GM23338 (cell line): ENCODE measurements around the gene C11orf42. TPM values are rescaled to one million over a fixed set of nuclear protein-coding genes. Genes with fewer than 3 reads are reported as not detected.

ENCODE experiments used
- ATAC-seq: fragments of 200-7000 bp; cut with Tn5 transposase; 3 replicates; pipeline ENCODE4 v1.9.1; 2020
- DNase-seq: peaks from one replicate; pipeline ENCODE4 v3.0.0-alpha.2; 2015; ENCODE audit warnings: low spot score
- H2AFZ ChIP-seq: fragments of 200-600 bp; sonication (generic); 2 replicates; pipeline ENCODE4 v1.8.0; 2016; ENCODE audit warnings: antibody characterized with exemption, mild to moderate bottlenecking, moderate library complexity
- H3F3A ChIP-seq: fragments of 200-600 bp; sonication (generic); replicated peaks from 2 replicates; pipeline ENCODE4 v1.8.0; 2017; ENCODE audit warnings: antibody characterized with exemption, mixed run types, low read depth
- H3K27ac ChIP-seq: fragments of 200-600 bp; sonication (generic); 2 replicates; pipeline ENCODE4 v1.6.1; 2016; ENCODE audit warnings: low read depth
- H3K27me3 ChIP-seq: fragments of 200-600 bp; sonication (generic); 2 replicates; pipeline ENCODE4 v1.8.0; 2016; ENCODE audit warnings: mild to moderate bottlenecking, mixed run types, moderate library complexity; ENCODE audit not compliant: insufficient read depth
- H3K36me3 ChIP-seq: fragments of 200-600 bp; sonication (generic); 2 replicates; pipeline ENCODE4 v1.8.0; 2016; ENCODE audit warnings: mild to moderate bottlenecking; ENCODE audit not compliant: insufficient read depth
- H3K4me1 ChIP-seq: fragments of 200-600 bp; sonication (generic); 2 replicates; pipeline ENCODE4 v1.8.0; 2016; ENCODE audit warnings: mild to moderate bottlenecking, moderate library complexity; ENCODE audit not compliant: insufficient read depth
- H3K4me2 ChIP-seq: fragments of 200-600 bp; sonication (generic); 2 replicates; pipeline ENCODE4 v1.7.1; 2017; ENCODE audit warnings: mixed run types
- H3K4me3 ChIP-seq: fragments of 200-600 bp; sonication (generic); 2 replicates; pipeline ENCODE4 v1.6.1; 2016; ENCODE audit warnings: mixed run types
- H3K79me2 ChIP-seq: fragments of 200-600 bp; sonication (generic); replicated peaks from 2 replicates; pipeline ENCODE4 v1.8.0; 2017; ENCODE audit warnings: mild to moderate bottlenecking; ENCODE audit not compliant: insufficient read depth
- H3K9me2 ChIP-seq: fragments of 200-600 bp; sonication (generic); 2 replicates; pipeline ENCODE4 v1.8.0; 2017; ENCODE audit not compliant: insufficient read depth
- H4K20me1 ChIP-seq: fragments of 200-600 bp; sonication (generic); replicated peaks from 2 replicates; pipeline ENCODE4 v1.8.0; 2017; ENCODE audit warnings: mild to moderate bottlenecking; ENCODE audit not compliant: insufficient read depth
- H3K27ac Mint-ChIP-seq: 2 replicates; pipeline ENCODE4 v1.8.0; 2020; ENCODE audit warnings: inconsistent platforms, mild to moderate bottlenecking, moderate library complexity, mixed read lengths
- H3K27me3 Mint-ChIP-seq: 3 replicates; pipeline ENCODE4 v1.8.0; 2022; ENCODE audit warnings: low read depth, mild to moderate bottlenecking, moderate library complexity, mixed read lengths, inconsistent platforms; ENCODE audit not compliant: insufficient read depth, poor library complexity
- H3K36me3 Mint-ChIP-seq: 3 replicates; pipeline ENCODE4 v1.8.0; 2021; ENCODE audit warnings: low read depth, mild to moderate bottlenecking, inconsistent platforms, moderate library complexity, mixed read lengths
- H3K4me1 Mint-ChIP-seq: 3 replicates; pipeline ENCODE4 v1.8.0; 2020; ENCODE audit warnings: mild to moderate bottlenecking, inconsistent platforms, mixed read lengths
- H3K4me3 Mint-ChIP-seq: 3 replicates; pipeline ENCODE4 v1.8.0; 2021; ENCODE audit warnings: moderate library complexity, mild to moderate bottlenecking, inconsistent platforms, mixed read lengths
- H3K9me3 Mint-ChIP-seq: 3 replicates; pipeline ENCODE4 v1.8.0; 2020; ENCODE audit warnings: moderate library complexity, mild to moderate bottlenecking, inconsistent platforms, mixed read lengths
- CREB1 ChIP-seq: fragments of 250-450 bp; sonication (Bioruptor Pico); IDR thresholded peaks from 2 replicates; pipeline ENCODE4 v1.5.0; 2020; ENCODE audit warnings: low read depth, mild to moderate bottlenecking, moderate library complexity
- CTCF ChIP-seq, 2 experiments: fragments of 200-600 bp in 1 of 2; sonication (generic) in 1 of 2; conservative IDR thresholded peaks; 2 replicates each; pipeline versions ENCODE4 v1.5.1 to v1.6.1; 2016 to 2017; ENCODE audit warnings: antibody characterized with exemption in 2 of 2, low read depth in 2 of 2, mild to moderate bottlenecking in 2 of 2, moderate library complexity in 1 of 2
- EZH2 ChIP-seq: fragments of 200-600 bp; sonication (generic); IDR thresholded peaks from one replicate; pipeline ENCODE4 v1.8.0; 2017; ENCODE audit warnings: antibody characterized with exemption, mild to moderate bottlenecking, low read depth; ENCODE audit not compliant: unreplicated experiment
- EZH2phosphoT487 ChIP-seq: fragments of 200-600 bp; sonication (generic); IDR thresholded peaks from one replicate; pipeline ENCODE4 v1.8.1; 2018; ENCODE audit warnings: antibody characterized with exemption; ENCODE audit not compliant: unreplicated experiment
- JUNB ChIP-seq: IDR thresholded peaks from one replicate; pipeline ENCODE4 v1.6.1; 2016; ENCODE audit warnings: antibody characterized with exemption; ENCODE audit not compliant: unreplicated experiment
- NANOG ChIP-seq: IDR thresholded peaks from 2 replicates; pipeline ENCODE4 v1.6.1; 2016; ENCODE audit warnings: antibody characterized with exemption, borderline replicate concordance
- POLR2AphosphoS5 ChIP-seq: IDR thresholded peaks from 2 replicates; pipeline ENCODE4 v1.6.1; 2016; ENCODE audit warnings: antibody characterized with exemption, low read depth
- STAT1 ChIP-seq: IDR thresholded peaks from one replicate; pipeline ENCODE4 v1.6.1; 2016; ENCODE audit warnings: antibody characterized with exemption; ENCODE audit not compliant: unreplicated experiment
- ZNF114 ChIP-seq: fragments of 250-450 bp; sonication (Bioruptor Pico); IDR thresholded peaks from 2 replicates; pipeline ENCODE4 v1.5.0; 2020; ENCODE audit warnings: mild to moderate bottlenecking, moderate library complexity
- ZNF331 ChIP-seq: fragments of 250-450 bp; sonication (Bioruptor Pico); IDR thresholded peaks from 2 replicates; pipeline ENCODE4 v1.5.0; 2020; ENCODE audit warnings: low read depth, mild to moderate bottlenecking, moderate library complexity
- polyA plus RNA-seq: library from polyadenylated mRNA; unstranded; fragments of >200 nt; fragmentation: Nextera tagmentation; extraction: Ambion mirVana; gene quantifications from 2 replicates; pipeline ENCODE4 v1.2.1, GENCODE V29; 2016
- total RNA-seq: library from RNA; depleted of rRNA; stranded (reverse); fragments of >200 nt; shearing (Covaris generic); gene quantifications from 2 replicates; pipeline ENCODE4 v1.2.3, GENCODE V29; 2014
- TF ChIP-seq, protein P1 (sequence below): IDR thresholded peaks from one replicate; pipeline ENCODE4 v1.6.1; 2018; ENCODE audit warnings: antibody characterized with exemption; ENCODE audit not compliant: unreplicated experiment
- TF ChIP-seq, protein P2 (sequence below): IDR thresholded peaks from 2 replicates; pipeline ENCODE4 v1.6.1; 2016; ENCODE audit warnings: antibody characterized with exemption
- TF ChIP-seq, protein P3 (sequence below): fragments of 250-450 bp; sonication (Bioruptor Pico); IDR thresholded peaks from 2 replicates; pipeline ENCODE4 v1.5.0; 2020; ENCODE audit warnings: mild to moderate bottlenecking, moderate library complexity

Gene C11orf42
- total and polyA plus RNA-seq, 2 experiments from 2014 or later: not detected

GRCh38 chr11:6210274-6210955 lies 5.1 kb downstream of the C11orf42 start:
- H4K20me1 ChIP-seq: 0 out of 2 replicates have a peak, but pooled peaks cover 5% of the 10 kb centered on the region
- H3K27me3 ChIP-seq: no peaks in the 10 kb centered on the region
- DNase-seq (no peak), ATAC-seq (no peak)
- 0 out of 2 replicates have a peak, but pooled peaks cover 4% of the 10 kb centered on the region for H3K36me3 ChIP-seq
- no peak overlapping the region for H3K27ac ChIP-seq
- H3K79me2 ChIP-seq: no peaks in the 10 kb centered on the region
- no peak overlapping the region for H3K4me3 ChIP-seq
- no peak overlapping the region for H3K4me2 ChIP-seq
- H2AFZ ChIP-seq: no peak overlapping the region
- H3K9me2 ChIP-seq: no peaks in the 10 kb centered on the region
- Mint-ChIP-seq H3K4me3 (no peak overlapping the region), H3K36me3 (0 out of 3 replicates have a peak, but pooled peaks cover 3% of the 10 kb centered on the region), H3K27me3 (no peaks in the 10 kb centered on the region), H3K4me1 (no peaks in the 10 kb centered on the region), H3K27ac (no peak overlapping the region), H3K9me3 (no peaks in the 10 kb centered on the region)
- no peak for TF ChIP-seq STAT1
- TF ChIP-seq, protein P1, sequence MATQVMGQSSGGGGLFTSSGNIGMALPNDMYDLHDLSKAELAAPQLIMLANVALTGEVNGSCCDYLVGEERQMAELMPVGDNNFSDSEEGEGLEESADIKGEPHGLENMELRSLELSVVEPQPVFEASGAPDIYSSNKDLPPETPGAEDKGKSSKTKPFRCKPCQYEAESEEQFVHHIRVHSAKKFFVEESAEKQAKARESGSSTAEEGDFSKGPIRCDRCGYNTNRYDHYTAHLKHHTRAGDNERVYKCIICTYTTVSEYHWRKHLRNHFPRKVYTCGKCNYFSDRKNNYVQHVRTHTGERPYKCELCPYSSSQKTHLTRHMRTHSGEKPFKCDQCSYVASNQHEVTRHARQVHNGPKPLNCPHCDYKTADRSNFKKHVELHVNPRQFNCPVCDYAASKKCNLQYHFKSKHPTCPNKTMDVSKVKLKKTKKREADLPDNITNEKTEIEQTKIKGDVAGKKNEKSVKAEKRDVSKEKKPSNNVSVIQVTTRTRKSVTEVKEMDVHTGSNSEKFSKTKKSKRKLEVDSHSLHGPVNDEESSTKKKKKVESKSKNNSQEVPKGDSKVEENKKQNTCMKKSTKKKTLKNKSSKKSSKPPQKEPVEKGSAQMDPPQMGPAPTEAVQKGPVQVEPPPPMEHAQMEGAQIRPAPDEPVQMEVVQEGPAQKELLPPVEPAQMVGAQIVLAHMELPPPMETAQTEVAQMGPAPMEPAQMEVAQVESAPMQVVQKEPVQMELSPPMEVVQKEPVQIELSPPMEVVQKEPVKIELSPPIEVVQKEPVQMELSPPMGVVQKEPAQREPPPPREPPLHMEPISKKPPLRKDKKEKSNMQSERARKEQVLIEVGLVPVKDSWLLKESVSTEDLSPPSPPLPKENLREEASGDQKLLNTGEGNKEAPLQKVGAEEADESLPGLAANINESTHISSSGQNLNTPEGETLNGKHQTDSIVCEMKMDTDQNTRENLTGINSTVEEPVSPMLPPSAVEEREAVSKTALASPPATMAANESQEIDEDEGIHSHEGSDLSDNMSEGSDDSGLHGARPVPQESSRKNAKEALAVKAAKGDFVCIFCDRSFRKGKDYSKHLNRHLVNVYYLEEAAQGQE: no peak
- TF ChIP-seq ZNF331 (CRISPR knock-in tag): no peak
- TF ChIP-seq EZH2: no peak
- TF ChIP-seq, protein P2, sequence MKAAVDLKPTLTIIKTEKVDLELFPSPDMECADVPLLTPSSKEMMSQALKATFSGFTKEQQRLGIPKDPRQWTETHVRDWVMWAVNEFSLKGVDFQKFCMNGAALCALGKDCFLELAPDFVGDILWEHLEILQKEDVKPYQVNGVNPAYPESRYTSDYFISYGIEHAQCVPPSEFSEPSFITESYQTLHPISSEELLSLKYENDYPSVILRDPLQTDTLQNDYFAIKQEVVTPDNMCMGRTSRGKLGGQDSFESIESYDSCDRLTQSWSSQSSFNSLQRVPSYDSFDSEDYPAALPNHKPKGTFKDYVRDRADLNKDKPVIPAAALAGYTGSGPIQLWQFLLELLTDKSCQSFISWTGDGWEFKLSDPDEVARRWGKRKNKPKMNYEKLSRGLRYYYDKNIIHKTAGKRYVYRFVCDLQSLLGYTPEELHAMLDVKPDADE: no peak
- TF ChIP-seq NANOG: no peak
- TF ChIP-seq ZNF114 (CRISPR knock-in tag): no peak
- TF ChIP-seq CTCF (conservative IDR thresholded peaks at IDR 0.05; ENCODE audit: low read depth in 2 of 2): no peak
- TF ChIP-seq POLR2AphosphoS5: no peak
- TF ChIP-seq, protein P3, sequence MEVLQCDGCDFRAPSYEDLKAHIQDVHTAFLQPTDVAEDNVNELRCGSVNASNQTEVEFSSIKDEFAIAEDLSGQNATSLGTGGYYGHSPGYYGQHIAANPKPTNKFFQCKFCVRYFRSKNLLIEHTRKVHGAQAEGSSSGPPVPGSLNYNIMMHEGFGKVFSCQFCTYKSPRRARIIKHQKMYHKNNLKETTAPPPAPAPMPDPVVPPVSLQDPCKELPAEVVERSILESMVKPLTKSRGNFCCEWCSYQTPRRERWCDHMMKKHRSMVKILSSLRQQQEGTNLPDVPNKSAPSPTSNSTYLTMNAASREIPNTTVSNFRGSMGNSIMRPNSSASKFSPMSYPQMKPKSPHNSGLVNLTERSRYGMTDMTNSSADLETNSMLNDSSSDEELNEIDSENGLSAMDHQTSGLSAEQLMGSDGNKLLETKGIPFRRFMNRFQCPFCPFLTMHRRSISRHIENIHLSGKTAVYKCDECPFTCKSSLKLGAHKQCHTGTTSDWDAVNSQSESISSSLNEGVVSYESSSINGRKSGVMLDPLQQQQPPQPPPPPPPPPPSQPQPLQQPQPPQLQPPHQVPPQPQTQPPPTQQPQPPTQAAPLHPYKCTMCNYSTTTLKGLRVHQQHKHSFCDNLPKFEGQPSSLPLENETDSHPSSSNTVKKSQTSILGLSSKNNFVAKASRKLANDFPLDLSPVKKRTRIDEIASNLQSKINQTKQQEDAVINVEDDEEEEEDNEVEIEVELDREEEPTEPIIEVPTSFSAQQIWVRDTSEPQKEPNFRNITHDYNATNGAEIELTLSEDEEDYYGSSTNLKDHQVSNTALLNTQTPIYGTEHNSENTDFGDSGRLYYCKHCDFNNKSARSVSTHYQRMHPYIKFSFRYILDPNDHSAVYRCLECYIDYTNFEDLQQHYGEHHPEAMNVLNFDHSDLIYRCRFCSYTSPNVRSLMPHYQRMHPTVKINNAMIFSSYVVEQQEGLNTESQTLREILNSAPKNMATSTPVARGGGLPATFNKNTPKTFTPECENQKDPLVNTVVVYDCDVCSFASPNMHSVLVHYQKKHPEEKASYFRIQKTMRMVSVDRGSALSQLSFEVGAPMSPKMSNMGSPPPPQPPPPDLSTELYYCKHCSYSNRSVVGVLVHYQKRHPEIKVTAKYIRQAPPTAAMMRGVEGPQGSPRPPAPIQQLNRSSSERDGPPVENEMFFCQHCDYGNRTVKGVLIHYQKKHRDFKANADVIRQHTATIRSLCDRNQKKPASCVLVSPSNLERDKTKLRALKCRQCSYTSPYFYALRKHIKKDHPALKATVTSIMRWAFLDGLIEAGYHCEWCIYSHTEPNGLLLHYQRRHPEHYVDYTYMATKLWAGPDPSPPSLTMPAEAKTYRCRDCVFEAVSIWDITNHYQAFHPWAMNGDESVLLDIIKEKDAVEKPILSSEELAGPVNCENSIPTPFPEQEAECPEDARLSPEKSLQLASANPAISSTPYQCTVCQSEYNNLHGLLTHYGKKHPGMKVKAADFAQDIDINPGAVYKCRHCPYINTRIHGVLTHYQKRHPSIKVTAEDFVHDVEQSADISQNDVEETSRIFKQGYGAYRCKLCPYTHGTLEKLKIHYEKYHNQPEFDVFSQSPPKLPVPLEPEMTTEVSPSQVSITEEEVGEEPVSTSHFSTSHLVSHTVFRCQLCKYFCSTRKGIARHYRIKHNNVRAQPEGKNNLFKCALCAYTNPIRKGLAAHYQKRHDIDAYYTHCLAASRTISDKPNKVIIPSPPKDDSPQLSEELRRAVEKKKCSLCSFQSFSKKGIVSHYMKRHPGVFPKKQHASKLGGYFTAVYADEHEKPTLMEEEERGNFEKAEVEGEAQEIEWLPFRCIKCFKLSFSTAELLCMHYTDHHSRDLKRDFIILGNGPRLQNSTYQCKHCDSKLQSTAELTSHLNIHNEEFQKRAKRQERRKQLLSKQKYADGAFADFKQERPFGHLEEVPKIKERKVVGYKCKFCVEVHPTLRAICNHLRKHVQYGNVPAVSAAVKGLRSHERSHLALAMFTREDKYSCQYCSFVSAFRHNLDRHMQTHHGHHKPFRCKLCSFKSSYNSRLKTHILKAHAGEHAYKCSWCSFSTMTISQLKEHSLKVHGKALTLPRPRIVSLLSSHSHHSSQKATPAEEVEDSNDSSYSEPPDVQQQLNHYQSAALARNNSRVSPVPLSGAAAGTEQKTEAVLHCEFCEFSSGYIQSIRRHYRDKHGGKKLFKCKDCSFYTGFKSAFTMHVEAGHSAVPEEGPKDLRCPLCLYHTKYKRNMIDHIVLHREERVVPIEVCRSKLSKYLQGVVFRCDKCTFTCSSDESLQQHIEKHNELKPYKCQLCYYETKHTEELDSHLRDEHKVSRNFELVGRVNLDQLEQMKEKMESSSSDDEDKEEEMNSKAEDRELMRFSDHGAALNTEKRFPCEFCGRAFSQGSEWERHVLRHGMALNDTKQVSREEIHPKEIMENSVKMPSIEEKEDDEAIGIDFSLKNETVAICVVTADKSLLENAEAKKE (CRISPR knock-in tag): no peak
- no peak for TF ChIP-seq CREB1
- TF ChIP-seq EZH2phosphoT487: no peak
- TF ChIP-seq JUNB: no peak
- H3K4me1 ChIP-seq: no peaks in the 10 kb centered on the region
- H3F3A ChIP-seq: no peaks in the 10 kb centered on the region
